ENCODE measurements around the gene SLC35E4.

GRCh38 chr22:30643055-30643875, 7.7 kb downstream of the SLC35E4 start:
- no peak for TF ChIP-seq CTCF (IDR thresholded peaks at IDR 0.05; ENCODE audit: low read depth, low read length)
- no peak for TF ChIP-seq EZH2phosphoT487 (IDR thresholded peaks at IDR 0.05; ENCODE audit: low read depth)
